HCT116 (cell line): ENCODE results near the gene PRLH.

ENCODE experiments used
- EZH2 ChIP-seq: fragments of 200-600 bp; sonication (generic); IDR thresholded peaks from 2 replicates; pipeline ENCODE4 v1.6.1; 2017; ENCODE audit warnings: antibody characterized with exemption, mixed run types
- JUND ChIP-seq: IDR thresholded peaks from 2 replicates; pipeline ENCODE4 v1.6.1; 2012
- POLR2A ChIP-seq: IDR thresholded peaks from 2 replicates; pipeline ENCODE4 v1.7.0; 2011; ENCODE audit warnings: borderline replicate concordance; ENCODE audit not compliant: insufficient read depth, insufficient read length; ENCODE audit errors: extremely low read depth
- POLR2AphosphoS5 ChIP-seq: IDR thresholded peaks from 2 replicates; pipeline ENCODE4 v1.6.1; 2011; ENCODE audit warnings: mild to moderate bottlenecking, low read depth, low read length, moderate library complexity
- RAD21 ChIP-seq: IDR thresholded peaks from 2 replicates; pipeline ENCODE4 v1.6.1; 2012; ENCODE audit warnings: low read depth, mild to moderate bottlenecking
- YY1 ChIP-seq: IDR thresholded peaks from 2 replicates; pipeline ENCODE4 v1.6.1; 2011; ENCODE audit warnings: low read length, low read depth, moderate library complexity, mild to moderate bottlenecking; ENCODE audit not compliant: insufficient replicate concordance; ENCODE audit errors: extremely low read depth
- ZFX ChIP-seq: fragments of 450-650 bp; IDR thresholded peaks from 2 replicates; pipeline ENCODE4 v1.6.1; 2017
- ZNF274 ChIP-seq: fragments of 200-500 bp; sonication (Bioruptor generic); IDR thresholded peaks from 2 replicates; pipeline ENCODE4 v1.6.1; 2014; ENCODE audit warnings: mild to moderate bottlenecking, low read depth, low read length, inconsistent platforms
- TF ChIP-seq, protein P1 (sequence below), 3 experiments: fragments of 200-600 bp in 1 of 3; sonication (generic) in 1 of 3; IDR thresholded peaks in 2 of 3; conservative IDR thresholded peaks in 1 of 3; 2 replicates each; pipeline ENCODE4 v1.5.1; 2012 to 2017; ENCODE audit warnings: low read depth in 2 of 3, low read length in 2 of 3, antibody characterized with exemption in 1 of 3, borderline replicate concordance in 1 of 3, control low read depth in 1 of 3, mild to moderate bottlenecking in 1 of 3, mixed read lengths in 1 of 3, mixed run types in 1 of 3, moderate library complexity in 1 of 3; ENCODE audit not compliant: insufficient read depth in 1 of 3
- TF ChIP-seq, protein P2 (sequence below): IDR thresholded peaks from 2 replicates; pipeline ENCODE4 v1.6.1; 2012
- TF ChIP-seq, protein P3 (sequence below): IDR thresholded peaks from 2 replicates; pipeline ENCODE4 v1.6.1; 2012
- TF ChIP-seq, protein P4 (sequence below): IDR thresholded peaks from 2 replicates; pipeline ENCODE4 v1.6.1; 2011; ENCODE audit warnings: mild to moderate bottlenecking, low read length, moderate library complexity; ENCODE audit not compliant: insufficient replicate concordance; ENCODE audit errors: extremely low read depth

DNA sequence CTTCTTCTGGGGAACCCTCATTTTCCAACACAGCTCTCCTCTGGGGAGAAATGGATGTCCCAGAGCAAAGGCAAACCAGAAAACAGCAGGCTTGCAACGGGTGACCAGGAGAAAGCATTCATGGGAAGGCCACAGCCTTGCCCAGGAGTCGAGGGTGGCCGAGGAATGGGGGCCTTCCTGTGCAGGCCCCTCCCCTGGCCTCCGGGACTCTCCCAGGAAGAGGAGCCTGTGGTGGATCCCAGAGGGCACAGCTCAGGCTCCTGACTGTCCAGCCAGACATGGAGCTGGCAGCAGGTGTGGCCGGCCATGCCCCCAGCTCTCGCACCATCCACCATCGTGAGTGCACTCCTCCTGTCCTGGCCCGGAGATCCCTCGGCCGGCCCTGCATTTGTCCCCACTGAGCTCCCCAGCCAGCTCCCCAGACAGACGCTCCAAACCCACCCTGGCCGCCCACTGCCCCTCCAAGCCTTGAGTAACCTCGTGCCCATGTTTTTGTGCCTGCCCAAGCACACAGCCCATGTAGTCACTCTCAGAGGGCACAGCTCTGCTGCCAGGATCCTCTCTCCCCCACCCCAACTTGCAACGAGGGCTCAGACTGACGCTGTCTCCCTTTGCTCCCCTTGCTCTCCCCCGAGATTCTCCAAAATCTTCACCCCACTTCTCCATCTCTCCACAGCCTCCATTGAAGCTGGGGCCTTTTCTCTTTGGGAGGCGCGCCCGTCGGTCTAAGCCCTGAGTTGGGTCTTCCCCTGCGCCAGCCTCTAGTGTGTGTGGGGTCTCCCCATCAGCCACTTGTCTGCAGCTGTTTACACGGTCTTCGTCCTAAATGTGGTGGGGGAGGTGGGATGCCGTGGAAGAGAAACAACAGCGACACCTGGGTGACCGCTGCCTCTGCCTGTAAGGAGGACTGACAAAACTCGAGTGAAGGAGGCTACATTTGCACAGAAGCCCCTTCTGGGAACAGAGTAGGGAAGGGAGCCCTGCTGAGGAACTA is 9.8 kb downstream of the PRLH start:
- TF ChIP-seq, protein P1, sequence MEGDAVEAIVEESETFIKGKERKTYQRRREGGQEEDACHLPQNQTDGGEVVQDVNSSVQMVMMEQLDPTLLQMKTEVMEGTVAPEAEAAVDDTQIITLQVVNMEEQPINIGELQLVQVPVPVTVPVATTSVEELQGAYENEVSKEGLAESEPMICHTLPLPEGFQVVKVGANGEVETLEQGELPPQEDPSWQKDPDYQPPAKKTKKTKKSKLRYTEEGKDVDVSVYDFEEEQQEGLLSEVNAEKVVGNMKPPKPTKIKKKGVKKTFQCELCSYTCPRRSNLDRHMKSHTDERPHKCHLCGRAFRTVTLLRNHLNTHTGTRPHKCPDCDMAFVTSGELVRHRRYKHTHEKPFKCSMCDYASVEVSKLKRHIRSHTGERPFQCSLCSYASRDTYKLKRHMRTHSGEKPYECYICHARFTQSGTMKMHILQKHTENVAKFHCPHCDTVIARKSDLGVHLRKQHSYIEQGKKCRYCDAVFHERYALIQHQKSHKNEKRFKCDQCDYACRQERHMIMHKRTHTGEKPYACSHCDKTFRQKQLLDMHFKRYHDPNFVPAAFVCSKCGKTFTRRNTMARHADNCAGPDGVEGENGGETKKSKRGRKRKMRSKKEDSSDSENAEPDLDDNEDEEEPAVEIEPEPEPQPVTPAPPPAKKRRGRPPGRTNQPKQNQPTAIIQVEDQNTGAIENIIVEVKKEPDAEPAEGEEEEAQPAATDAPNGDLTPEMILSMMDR (IDR thresholded peaks at IDR 0.05 in 2 of 3, conservative IDR thresholded peaks at IDR 0.05 in 1 of 3; ENCODE audit: borderline replicate concordance in 1 of 3, insufficient read depth in 1 of 3, low read depth in 2 of 3, low read length in 2 of 3), result no peak
- no peak for TF ChIP-seq JUND
- TF ChIP-seq ZFX, result no peak
- TF ChIP-seq POLR2A, result no peak
- no peak for TF ChIP-seq POLR2AphosphoS5
- no peak for TF ChIP-seq YY1
- no peak for TF ChIP-seq ZNF274
- TF ChIP-seq EZH2, result no peak
- TF ChIP-seq, protein P2, sequence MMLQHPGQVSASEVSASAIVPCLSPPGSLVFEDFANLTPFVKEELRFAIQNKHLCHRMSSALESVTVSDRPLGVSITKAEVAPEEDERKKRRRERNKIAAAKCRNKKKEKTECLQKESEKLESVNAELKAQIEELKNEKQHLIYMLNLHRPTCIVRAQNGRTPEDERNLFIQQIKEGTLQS, result no peak
- TF ChIP-seq, protein P3, sequence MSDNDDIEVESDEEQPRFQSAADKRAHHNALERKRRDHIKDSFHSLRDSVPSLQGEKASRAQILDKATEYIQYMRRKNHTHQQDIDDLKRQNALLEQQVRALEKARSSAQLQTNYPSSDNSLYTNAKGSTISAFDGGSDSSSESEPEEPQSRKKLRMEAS, result no peak
- TF ChIP-seq, protein P4, sequence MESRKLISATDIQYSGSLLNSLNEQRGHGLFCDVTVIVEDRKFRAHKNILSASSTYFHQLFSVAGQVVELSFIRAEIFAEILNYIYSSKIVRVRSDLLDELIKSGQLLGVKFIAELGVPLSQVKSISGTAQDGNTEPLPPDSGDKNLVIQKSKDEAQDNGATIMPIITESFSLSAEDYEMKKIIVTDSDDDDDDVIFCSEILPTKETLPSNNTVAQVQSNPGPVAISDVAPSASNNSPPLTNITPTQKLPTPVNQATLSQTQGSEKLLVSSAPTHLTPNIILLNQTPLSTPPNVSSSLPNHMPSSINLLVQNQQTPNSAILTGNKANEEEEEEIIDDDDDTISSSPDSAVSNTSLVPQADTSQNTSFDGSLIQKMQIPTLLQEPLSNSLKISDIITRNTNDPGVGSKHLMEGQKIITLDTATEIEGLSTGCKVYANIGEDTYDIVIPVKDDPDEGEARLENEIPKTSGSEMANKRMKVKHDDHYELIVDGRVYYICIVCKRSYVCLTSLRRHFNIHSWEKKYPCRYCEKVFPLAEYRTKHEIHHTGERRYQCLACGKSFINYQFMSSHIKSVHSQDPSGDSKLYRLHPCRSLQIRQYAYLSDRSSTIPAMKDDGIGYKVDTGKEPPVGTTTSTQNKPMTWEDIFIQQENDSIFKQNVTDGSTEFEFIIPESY, result no peak
- TF ChIP-seq RAD21, result no peak
